ENCODE results near the gene CREBBP.

Gene CREBBP

DNA sequence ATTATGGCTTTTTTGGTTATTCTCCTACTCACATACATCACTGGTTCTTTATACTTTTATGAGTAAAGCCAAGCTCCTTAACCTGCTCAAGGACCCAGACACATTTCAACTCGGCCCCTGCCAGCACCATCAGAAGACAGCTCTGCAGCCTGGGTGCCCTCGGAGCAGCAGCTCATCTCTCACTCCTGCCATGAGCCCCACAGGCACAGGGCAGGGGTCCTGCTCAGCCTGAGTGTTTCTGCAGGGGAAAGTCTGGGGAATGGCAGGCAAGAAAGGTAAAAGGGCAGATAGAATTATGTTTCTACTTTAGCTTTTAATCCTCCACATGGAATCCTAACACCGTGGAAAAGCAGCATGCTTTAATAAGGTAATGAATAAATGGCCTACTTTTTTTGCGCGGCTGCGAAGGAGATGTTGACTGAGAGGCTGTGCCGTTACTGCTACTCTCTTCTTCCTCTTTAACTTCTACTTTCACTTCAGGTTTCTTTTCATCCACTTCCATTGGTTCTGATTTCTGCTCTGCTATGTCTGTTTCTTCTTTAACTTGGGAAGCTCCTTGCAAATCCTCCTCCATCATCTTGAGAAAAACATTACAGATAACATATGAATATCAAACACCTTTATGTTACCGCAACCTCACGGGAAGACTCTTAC, 113.1 kb downstream of the CREBBP start:
- DNase-seq (ENCODE audit: low spot score), result no peak

DNA sequence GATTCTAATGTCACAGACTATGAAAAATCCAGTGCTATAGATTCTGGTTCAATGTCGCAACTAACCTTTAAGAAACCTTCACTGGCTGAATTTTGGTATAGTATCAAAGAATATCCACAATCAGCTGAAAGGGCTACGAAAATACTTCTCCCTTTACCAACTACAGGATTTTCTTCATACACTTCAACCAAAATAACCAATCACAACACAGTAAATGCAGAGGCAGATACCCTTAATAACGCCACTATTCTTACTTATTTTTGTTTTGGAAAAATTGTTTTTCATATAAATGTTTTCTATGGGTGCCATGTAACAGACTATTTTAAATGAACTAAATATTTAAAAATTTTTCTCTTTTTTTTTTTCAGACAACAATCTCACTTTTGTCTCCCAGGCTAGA, 114.3 kb downstream of the CREBBP start:
- no peak for DNase-seq (ENCODE audit: low spot score)

DNA sequence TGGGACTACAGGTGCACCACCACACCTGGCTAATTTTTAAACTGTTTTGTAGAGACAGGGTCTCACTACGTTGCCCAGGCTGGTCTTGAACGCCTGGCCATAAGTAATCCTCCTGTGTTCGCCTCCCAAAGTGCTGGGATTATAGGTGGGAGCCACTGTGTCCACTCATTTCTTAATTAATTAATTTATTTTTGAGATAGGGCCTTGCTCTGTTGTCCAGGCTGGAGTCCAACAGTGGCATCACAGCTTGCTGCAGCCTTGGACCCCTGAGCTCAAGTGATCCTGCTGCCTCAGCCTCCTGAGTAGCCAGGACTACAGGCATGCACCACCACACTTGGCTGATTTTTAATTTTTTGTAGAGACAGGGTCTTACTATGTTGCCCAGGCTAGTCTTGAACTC, 116.1 kb downstream of the CREBBP start:
- DNase-seq (ENCODE audit: low spot score), result no peak

DNA sequence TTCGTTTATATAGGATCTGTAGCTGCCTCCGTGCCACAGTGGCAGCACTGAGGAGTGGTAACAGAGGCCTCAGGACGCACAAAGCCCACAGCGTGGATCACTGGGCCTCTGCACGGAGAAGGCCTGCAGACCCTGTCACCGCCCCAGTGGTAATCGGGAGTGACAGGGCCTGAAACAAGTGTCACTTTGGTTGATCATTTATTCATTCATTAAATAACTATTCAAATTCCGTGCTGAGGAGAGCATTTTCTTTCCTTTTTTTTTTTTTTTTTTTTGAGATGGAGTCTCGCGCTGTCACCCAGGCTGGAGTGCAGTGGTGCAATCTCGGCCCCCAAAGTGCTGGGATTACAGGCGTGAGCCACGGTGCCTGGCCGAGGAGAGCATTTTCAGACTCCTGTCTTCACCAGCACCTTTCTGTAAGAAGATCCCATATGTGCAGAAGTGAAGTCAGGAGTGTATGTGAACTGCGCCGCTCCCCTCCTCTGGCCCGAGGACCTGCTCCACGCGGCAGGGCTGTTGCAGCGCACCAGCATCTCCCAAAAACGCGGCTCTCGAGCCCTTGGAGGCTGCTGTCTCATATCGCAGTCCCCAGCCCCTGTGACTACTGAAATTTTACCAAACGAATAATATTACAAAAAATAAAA, 118.3 kb downstream of the CREBBP start:
- no peak for DNase-seq (ENCODE audit: low spot score)

DNA sequence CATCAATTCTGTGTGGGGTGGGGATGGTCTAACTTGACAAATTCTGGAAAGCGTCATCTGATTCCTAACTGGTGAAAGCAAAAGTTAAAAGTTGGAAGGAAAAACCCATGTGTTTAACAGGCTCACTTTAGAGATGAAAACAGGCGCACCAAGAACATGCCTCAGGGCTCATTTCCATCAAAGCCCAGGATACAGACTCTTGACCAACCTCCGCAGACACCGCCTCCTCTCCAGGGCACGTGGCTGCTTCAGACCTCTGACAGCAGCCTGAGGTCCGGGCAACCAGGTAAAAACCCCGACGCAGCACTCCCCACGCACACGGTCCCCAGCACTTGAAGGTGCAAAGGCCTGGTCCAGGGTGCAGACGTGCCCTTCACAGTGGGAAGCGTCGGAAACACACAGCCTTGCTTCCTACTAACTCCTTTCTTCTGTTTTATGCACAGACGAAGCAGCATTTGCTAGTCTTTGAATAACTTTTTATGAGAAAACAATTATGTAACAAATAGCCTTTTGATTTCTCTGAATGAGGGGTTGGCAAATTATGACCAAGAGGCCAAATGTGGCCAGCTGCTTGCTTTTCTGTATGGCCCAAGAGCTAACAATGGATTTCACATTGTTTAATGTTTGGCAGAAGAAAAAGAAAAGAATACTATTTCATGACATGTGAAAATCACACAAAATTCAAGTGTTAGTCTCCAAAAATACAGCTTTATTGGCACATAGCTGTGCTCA, 119.0 kb downstream of the CREBBP start:
- DNase-seq (ENCODE audit: low spot score), result no peak

DNA sequence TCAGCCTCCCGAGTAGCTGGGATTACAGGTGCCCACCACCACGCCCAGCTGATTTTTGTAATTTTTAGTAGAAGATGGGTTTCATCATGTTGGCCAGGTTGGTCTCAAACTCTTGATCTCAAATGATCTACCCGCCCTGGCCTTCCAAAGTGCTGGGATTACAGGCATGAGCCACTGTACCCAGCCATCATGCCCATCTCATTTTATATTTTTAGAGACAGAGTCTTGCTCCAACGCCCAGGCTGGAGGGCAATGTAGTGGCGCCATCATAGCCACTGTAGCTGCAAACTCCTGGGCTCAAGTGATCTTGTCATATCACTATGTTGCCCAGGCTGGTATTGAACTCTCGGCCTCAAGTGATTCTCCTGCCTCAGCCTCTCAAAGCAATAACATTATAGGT, 120.0 kb downstream of the CREBBP start:
- DNase-seq (ENCODE audit: low spot score), result no peak

DNA sequence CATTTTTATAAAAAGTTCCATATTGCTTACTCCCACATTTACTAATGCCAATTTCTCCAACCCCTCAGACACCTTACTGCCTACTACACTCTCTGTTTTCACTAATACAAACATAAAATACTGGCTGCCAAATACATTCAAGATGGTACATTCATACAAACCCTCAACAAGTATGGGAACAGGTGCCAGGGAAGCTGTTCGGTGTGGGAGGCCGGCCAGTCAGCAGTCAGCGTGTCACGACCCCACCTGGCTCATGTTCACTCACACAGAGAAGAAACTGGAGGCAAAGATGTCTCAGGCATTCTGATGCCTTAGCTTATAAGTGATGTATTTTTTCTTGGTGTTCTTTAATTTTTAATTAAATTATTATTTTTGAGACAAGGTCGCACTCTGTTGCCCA, 120.8 kb downstream of the CREBBP start:
- no peak for DNase-seq (ENCODE audit: low spot score)

DNA sequence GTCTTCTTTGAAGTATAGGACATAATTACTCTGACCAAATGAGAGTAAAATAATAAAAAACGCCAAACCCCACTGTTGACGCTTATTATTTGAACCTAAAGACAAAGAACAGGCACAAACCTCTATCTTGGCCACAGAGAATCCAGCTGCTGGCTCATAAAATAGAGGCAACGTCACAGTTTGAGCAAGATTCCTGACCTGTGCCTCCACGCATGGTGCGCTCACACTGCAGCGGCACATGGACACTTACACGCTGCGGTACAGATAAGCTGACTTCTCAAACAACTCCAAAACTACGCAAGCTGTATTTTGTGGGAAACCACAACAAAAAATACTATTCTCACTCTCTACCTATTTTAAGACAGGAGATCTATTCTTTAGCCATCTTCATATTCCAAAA, 124.4 kb downstream of the CREBBP start:
- no peak for DNase-seq (ENCODE audit: low spot score)

DNA sequence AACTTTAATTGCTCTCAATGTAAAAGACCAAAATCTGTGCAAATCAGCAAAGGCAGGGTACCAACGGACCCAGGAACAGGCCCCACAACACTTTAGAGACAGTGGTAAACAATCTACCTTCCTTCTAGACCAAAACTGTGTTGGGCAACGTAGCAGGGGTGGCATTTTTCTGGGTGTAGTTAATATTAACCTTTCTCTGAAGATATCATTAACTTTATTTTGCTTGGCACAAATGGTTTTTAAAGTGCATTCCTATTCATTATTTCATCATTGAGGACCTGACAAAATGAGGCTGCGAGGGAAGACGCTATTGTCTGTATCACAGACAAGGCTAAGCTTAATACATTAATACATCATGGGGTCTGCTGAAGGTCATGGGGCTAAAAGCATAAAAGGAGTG, 125.3 kb downstream of the CREBBP start:
- no peak for DNase-seq (ENCODE audit: low spot score)

DNA sequence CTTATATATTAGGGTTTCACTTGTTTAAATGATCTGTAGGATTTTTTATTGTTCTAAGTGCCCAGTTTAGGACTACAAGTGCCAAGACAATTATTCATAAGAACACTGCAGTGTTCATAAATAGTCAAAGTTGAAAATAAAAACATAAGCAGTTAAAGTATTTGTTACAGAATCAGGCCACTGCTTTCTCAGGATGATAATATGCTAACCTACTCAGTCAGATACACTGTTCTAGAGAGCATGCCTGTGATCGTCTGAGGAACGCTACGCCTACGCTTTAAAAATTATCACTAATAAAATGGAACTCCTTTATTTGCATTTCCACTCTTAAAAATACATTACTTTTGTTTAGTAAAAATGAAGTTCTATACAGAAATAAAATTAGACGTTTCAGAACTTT, 125.7 kb downstream of the CREBBP start:
- DNase-seq (ENCODE audit: low spot score), result no peak

DNA sequence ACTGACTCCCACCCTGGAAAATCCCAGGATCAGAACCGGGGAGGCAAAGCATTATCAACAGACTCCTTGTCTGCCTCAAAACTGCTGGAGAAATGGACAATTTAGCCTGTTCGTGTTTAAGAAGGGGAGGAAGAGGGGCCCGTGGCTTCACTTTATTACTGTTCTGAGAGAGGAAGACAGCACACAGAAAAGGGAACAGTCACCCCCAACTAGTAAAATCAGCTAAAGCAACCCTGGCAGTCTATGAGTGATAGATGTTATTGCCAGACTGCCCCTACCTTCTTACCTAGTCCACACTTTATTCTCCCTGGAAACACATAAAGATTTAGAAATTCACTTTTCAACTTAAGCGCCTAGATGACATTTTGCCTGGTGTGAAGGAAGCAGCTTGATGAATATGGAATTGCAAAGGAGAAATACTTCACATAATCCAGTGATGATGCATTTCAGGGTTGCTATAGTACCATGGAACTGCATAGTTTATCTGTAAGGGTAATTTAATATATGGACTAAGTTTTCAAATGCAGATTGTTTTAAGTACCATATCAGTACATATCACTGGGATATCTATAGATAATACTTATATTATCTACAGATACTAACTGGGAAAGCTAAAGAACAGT, 126.3 kb downstream of the CREBBP start:
- DNase-seq (ENCODE audit: low spot score), result no peak

DNA sequence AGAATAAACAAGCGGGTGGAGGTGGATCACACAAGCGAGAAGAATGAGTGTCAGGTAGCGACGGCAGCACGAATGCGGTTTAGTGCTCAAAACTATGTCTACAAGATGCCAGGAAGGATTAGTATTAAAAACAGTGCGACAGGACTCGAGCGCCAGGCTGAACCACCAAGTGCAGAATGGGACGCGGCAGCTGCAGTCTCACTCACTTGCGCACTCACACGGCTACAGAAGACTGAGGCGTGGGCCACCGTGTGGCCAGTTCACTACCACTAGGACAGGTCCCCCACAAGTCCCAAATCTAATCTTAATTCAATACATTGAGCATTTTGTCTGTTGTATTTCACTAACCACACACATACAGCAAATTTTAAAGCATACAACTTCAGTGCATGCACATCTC, 127.5 kb downstream of the CREBBP start:
- no peak for DNase-seq (ENCODE audit: low spot score)

DNA sequence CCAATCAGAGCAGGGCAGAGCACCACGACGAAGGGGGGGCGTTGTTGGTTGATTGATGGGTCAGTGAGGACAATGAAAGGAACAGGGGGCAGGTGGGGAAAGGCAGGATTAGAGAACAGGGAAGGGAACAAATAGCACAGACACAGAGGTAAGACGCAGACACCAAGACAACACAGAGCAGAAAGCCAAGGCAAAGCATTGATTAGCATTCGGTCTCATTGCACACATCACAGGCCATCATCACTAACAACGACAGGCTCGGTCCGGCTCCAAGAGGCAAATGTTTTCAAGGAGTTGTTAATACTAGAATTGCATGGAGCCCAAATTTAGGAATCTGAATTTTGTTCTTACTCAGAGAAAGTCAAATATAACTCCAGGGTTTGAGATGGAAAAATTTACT, 128.6 kb downstream of the CREBBP start:
- DNase-seq (ENCODE audit: low spot score), result no peak

DNA sequence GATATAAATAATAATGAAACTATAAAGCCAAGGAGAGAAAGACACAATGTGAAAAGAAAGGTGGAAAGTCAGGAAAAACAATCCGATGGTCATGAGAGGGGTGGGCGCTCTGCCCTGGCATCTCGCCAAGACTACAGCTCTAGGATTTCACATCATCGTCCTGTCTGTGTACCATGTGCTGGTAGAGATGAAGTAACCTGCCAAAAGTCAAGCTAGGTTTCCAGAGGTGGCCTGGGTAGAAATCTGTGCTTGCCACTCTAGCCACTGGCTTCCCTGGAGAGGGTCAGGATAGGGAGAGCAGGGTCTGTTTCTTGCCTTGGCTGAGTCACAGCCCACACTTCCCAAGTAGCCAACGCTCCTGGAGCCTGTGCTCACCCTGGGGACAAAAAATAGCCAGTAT, 132.2 kb downstream of the CREBBP start:
- no peak for DNase-seq (ENCODE audit: low spot score)

DNA sequence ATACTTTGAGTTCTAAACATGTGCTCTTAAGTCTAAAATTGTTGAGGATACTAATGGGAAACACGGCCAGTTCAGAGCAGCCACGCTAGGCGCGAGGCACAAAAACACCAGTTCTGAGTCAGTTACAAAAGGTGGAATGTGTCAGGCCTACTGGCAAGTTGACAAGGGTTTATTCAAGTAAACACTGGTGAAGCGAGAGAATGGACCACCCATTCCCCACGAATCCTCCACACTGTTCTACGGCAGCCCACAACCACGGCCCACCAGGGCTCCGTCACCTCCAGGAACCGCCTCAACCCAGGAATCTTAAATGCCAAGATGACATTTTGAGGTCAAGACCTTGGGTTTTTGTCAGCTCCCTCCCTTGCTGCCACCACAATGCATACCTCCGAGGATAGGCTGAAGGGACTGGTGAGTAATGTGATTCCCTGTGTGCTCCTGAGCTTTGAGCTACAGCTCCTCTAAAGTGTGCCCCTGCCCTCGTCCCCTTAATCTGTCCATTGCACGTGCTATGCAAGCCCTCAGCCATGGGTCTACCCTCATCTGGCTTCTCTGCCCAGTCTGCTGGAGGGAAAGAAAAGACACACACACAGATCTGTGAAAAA, 134.7 kb downstream of the CREBBP start:
- no peak for DNase-seq (ENCODE audit: low spot score)

DNA sequence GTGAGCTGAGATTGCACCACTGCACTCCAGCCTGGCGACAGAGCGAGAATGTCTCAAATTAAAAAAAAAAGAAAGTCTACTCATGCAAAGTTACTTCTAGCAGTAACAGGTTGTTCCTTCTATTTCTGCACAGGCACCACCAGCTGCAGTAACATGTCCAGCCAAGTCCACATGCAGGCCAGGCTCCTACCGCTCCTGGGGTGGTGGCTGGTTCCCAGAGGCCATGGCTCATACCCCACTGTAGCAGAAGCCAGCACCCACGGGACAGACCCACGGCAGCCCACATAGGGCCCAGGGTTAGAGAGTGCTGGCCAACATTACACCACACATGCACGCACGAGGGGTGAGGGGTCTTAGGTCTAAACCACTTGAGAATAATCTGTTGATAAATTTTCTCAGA, 136.5 kb downstream of the CREBBP start:
- DNase-seq (ENCODE audit: low spot score), result no peak

DNA sequence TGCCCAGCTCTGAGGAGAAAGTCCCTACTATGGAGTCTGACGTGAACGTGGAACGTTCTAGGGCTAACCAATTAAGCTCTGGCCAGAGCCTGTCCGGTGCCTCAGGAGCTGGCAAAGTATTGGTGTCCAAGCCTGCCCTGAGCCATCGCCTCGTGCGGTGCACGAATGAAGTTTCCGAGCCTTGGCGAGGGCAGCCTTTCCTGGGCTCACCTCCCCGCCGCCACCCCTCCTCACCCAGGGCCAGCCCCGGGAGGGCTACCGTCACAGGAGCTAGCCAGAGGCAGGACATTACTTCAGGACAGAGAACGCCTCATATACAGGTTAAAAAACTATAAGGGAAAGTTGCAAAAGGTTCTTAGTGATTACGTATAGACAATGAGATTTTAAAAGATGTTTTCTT, 139.6 kb downstream of the CREBBP start:
- DNase-seq (ENCODE audit: low spot score), result no peak

DNA sequence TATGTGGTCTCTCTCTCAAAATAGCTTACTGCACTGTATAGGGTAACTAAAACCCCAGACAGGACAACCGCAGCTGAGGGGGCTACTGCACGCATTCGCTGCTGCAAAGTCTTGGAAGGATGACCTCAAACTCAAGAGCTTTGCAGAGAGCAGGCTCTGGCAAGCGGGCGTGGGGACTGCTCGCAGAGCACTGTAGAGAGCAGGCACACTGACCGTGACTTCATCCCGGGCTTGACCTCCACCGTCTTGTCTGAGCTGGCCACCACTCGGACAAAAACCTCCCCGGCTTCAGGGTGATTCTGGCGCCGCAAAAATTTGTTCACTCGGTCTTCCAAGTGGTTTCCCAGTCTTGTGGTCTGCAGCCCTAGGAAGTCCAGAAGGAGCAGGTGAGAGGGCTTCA, 140.3 kb downstream of the CREBBP start:
- no peak for DNase-seq (ENCODE audit: low spot score)

DNA sequence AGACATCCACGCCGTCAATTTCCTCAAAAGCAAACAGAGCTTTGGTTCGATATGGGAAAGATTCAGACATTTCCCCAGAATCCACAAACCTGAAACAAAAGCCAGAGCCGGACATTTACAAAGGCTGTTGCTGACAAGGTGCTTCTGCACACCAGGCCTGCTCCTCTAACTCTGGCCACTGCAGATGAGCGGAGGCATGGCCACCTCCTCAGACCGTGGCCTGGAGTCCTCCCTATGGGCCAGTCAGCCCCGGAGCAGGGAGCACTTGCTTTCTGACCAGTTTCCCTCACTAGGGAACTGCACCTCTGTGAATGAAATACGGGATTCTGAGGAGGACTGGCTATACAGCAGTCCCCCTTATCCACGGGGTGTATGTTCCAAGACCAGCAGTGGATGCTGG, 140.9 kb downstream of the CREBBP start:
- no peak for DNase-seq (ENCODE audit: low spot score)

DNA sequence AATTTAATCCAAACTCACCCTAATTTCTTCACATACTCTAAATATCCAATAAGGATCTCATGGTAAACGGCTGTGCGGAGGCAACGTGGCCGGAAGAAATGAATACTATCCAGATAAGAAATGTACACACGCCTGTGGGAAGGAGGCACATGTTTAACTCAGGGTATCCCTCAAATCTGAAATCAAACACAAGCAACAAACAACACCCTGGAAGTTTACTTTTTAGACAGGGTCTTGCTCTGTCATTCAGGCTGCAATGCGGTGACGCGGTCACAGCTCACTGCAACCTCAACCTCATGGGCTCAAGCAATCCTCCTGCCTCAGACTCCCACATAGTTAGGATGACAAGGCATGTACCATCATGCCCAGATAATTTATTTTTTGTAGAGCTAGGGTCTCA, 142.0 kb downstream of the CREBBP start:
- no peak for DNase-seq (ENCODE audit: low spot score)

DNA sequence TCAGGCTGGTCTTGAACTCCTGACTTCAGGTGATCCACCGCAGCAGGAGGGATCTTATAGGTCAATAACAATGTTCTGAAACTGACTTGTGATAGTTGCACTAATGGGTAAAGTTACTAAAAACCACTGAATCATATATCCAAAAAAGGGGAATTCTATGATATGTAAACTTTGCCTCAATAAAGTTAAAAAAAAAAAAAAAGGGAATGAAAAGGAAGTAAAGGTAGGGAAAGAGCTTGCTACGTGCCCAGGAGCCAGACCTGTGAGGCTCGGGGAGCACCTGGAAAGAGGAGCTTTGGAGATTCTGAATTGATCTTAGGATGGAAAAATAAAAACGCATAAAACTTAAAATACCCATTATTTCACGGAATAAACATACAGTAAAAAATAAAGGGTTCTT, 142.4 kb downstream of the CREBBP start:
- DNase-seq (ENCODE audit: low spot score), result no peak

DNA sequence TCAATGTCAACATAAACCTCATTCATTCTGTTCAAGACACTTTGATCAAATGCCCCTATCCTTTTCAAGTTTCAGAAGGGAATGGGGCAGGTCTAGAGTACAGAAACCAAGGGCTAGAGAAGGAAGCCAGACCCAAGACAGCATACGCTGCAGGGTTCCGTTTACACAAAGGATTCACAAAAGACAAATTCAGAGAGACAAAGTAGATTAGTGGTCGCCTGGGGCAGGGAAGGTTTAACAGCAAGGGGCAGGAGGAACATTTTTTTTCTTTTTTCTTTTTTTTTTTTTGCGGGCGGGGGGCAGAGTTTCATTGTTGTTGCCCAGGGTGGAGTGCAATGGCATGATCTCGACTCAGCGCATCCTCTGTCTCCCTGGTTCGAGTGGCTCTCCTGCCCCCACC, 143.3 kb downstream of the CREBBP start:
- DNase-seq (ENCODE audit: low spot score), result no peak

DNA sequence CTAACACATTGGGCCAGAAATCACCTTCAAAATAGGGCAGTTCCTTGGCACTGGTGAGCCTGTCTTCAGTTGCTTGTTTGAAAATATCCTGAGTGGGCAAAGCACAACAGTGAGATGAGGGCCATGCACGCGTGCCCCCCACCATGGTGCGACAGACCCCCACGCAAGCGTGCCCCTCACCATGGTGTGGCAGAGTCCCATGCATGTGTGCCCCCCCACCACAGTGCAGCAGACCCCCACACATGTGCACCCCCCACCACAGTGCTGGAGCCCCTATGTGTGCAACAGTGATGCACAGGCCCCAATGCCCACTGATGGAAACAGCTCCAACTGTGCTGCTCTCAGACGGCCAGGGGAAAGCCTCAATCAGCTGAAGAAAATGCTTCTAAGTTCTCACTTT, 144.4 kb downstream of the CREBBP start:
- DNase-seq (ENCODE audit: low spot score), result no peak
